Activated T-helper 1 cell treated with anti-CD3 and anti-CD28 coated beads, Interleukin-2, amount 50 U/mL, for 16 hours (primary cell): Measurements from ENCODE around the gene RETSAT.
A peak's percentile ranks its signal among the peaks of the same experiment; 100 is the strongest.
"Not testable (repeated sequence)": the region's sequence is repeated elsewhere in the genome, so short reads cannot be mapped to it uniquely, and the experiment has no call there.

Source experiments
- DNase-seq, 2 donors: peaks; one replicate each; pipeline ENCODE4 v3.0.0-alpha.2; 2020; ENCODE audit warnings: low read depth in 1 of 2, low spot score in 1 of 2

RETSAT gene

DNA sequence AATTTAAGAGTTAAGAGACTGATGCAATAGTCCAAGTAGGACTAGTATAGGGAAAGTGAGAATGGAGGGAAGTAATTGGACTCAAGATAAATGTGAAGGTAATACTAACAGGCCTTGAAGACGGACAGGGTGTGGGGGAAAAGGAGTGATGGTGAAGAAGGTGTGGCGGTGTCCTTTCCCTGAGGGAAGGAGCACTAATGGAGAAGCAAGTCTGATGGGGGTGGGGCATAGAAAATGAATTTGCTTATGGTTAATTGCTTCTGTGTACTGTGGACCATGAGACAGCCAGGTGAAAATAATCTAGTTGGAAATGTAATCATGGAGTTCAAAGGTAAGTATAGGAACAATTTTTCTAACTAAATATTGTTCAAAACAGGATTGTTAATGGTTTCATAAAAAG is 19.4 kb downstream of the RETSAT start:
- DNase-seq: no peak

DNA sequence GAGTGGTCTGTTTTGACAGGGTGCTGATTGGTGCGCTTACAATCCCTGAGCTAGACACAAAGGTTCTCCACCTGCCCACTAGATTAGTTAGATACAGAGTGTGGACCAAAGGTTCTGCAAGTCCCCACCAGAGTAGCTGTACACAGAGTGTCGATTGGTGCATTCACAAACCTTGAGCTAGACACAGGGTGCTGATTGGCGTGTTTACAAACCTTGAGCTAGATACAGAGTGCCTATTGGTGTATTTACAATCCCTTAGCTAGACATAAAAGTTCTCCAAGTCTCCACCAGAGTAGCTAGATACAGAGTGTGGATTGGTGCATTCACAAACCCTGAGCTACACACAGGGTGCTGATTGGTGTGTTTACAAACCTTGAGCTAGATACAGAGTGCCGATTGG is 20.5 kb downstream of the RETSAT start:
- DNase-seq: not testable (repeated sequence)

DNA sequence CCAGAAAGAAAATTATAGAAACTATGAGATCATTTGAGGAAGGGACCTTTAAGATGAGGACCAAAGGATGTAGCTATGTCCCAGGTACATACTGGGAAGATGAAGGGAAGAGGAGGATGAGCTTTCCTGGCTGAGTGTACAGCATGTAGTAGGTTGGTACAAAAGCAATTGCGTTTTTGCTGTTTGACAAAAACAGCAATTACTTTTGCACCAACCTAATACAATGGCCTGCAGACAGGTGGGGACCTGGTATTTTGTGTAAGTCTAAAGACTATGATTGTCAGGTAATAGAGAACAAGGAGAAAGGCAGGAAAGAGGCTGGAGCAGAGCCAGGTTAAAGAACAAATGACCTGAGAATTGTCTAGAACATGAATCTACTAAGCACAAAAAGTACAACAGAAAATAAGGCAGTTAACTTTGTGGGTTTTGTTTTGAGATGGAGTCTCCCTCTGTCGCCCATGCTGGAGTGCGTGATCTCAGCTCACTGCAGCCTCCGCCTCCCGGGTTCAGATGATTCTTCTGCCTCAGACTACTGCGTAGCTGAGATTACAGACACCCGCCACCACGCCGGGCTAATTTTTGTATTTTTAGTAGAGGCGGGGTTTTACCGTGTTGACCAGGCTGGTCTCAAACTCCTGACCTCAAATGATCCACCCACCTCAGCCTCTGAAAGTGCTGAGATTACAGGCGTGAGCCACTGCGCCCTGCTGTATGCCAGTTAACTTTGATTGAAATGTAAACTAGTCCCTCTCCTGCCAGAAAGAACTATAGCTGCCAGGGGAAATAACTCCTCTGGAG is 23.3 kb downstream of the RETSAT start:
- no peak for DNase-seq

DNA sequence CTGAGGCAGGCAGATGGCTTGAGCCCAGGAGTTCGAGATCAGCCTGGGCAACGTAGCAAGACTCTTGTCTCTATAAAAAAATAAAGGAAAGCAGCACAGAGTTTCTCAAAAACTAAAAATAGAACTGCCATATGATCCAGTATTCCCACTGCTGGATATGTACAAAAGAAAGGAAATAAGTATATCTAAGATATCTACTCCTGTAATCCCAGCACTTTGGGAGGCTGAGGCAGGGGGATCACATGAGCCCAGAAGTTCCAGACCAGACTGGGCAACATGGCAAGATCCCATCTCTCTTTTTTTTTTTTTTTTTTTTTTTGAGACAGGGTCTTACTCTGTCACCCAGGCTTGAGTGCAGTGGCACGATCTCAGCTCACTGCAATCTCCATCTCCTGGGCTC is 24.6 kb downstream of the RETSAT start:
- not testable (repeated sequence) for DNase-seq

DNA sequence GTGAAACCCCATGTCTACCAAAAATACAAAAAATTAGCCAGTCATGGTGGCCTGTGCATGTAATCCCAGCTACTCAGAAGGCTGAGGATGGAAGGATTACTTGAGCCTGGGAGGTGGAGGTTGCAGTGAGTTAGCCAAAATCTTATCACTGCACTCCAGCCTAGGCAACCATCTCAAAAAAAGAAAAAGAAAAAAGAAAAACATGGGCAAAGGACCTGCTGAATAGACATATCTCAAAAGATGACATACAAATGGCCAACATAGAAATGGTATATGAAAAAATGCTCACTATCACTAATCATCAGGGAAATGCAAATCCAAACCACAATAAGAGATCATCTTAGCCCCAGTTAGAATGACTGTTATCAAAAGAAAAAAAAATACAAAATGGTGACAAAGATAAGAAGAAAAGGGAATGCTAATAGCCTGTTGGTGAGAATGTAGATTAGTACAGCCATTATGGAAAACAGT is 25.1 kb downstream of the RETSAT start:
- no peak for DNase-seq

DNA sequence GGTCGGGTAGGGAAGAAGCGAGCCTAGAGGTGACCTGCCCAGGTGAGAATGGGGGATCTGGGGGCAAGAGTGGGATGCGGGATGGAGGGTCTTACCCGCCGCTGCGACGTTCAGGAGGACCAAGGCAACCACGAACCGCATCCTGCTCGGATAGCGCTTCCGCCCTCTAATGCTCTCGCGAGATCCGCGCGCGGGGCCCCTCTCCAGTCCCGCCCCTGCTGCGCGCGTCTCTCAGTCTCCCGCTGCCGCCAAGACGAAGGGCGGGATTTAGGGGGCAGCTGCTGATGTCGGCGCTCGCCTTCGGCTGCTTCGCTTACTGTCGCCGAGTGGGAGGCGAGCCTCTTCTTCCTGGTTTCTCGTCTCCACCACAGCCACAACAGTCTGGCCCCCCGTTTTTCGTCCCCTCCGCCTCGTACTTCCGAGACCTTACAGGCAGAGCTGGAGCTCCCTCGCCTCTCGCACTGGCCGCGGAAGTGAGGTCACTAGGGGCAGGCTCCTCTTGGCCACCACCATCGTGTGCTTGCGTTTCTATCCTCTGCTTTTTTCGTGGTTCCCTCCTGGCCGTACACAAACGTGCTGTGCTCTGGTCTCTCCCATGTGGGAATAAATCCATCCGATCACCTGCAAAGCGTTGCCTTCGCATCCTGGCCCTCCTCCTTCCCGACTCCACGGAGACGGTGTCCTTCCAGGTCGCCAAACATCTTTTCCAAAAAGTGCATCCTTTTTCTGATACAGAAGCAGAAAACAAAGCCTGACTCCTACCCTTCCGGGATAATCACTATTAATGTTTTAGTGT is 26.3 kb downstream of the RETSAT start, which contains the start of gene TGOLN2:
TSS of gene TGOLN2 (minus strand) at position 168 of the 796 bp plus-strand sequence. CDS start at position 141, 27 bp downstream.
- peak; percentile 86 to 87 for DNase-seq

DNA sequence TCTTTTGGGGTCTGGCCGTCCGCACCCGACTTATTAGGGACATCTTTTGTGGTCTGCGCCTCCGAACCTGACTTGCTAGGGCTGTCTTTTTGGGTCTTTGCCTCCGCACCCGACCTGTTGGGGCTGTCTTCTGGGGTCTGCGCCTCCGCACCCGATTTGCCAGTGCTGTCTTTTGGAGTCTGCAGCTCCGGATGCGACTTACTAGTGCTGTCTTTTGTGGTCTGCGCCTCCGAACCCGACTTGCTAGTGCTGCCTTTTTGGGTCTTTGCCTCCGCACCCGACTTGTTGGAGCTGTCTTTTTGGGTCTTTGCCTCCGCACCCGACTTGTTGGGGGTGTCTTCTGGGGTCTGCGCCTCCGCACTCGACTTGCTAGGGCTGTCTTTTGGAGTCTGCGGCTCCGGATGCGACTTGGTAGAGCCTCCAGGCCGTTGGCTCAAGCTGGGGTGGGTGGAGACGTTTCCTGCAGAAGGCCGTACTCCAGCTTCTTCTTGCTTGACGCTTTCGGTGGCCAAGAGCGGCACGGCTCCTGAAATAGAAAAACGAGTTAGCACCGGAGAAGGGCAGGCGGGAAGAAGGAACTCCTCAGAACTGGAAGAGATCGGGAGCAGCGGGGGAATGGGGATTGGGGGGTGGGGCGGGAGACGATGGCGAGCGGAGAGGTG is 27.0 kb downstream of the RETSAT start:
- peak; percentile 16 to 41 for DNase-seq

DNA sequence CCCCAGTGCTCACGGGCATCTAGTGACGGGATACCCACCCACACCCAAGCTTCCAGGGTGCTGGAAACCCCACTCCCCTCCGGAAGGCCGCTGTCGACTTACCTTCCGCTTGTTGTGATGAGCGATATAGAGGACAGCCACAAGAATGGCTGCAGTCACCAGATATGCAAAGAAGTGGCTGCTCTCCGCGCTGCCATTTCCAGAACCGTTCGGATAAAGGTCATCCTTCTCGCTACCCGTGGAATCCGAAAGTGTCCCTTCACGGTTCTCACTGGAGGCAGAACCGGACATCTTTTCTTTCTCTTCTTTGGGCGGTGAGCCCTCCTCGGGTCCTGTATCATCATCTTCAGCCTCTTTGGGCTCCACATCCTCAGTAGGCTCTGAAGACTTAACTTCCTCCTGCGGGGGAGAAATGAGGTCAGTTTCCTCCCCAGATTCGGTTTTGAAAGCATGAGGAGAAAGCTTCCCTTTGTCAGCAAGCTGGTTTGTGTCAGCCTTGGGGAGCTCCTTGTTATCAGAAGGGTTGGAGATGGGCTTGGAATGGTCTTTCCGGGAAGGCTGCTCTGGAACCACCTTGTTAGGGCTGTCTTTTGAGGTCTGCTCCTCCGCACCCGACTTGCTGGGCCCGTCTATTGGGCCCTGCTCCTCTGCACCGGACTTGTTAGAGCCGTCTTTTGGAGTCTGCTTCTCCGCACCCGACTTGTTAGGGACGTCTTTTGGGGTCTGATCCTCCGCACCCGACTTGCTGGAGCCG is 27.7 kb downstream of the RETSAT start:
- DNase-seq: peak in 1 of 2 donors; percentile 19

DNA sequence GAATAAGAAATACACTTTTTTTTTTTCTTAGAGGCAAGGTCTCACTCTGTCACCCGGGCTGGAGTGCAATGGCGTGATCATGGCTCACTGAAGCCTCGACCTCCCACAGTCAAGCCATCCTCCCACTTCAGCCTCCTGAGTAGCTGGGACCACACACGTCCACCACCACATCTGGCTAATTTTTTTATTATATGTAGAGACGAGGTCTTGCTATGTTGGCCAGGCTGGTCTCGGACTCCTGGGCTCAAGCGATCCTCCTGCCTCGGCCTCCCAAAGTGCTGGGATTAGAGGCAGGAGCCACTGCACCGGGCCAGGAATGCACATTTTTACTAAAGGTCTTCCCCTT is 28.9 kb downstream of the RETSAT start:
- no peak for DNase-seq

DNA sequence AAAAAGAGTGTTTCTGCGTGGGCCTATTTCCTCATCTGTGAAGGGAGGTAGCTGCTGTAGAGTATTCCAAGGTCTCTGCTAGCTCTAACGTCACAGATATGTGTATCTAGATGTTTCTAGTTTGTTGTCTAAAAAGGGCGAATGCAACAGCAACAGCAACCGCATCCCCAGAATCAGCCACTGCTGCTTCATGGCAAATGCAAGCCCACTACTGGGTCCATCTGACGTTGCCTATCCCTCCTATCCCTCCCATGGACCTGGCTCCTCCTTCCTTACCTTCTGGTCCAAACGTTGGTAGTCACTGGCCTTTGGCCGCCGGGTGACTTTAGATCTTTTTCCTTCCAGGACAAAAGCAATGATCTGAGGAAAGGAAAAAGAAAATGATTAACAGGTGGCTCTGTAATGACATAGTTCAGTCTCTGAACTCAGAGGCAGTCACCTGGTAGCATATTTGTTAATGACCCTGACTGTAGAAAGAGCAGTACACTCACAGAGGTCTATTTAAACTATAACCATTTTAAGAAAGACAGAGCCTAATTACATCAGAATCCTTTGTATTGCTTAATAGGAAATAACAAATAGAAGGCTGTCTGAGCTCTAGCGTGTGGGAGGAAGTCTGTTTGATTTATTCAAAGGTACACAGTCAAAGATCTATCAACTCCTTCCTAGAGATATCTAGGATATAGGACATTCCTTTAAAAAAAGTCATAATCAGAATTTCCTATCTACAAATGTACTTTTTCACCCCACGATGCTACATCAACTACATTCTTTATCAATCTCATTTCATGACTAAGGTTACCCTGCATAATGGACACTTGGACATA is 29.5 kb downstream of the RETSAT start:
- no peak for DNase-seq

DNA sequence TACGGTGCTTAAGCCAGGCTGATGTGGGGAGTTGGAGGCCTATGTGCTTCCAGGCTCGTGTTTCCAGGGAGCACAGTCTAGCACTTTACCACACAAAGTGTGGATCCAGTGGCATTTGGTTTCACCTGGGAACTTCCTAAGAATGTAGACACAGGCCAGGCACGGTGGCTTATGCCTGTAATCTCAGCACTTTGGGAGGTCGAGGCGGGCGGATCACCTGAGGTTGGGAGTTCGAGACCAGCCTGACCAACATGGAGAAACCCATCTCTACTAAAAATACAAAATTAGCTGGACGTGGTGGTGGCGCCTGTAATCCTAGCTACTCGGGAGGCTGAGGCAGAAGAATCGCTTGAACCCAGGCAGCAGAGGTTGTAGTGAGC is 30.4 kb downstream of the RETSAT start:
- not testable (repeated sequence) for DNase-seq

DNA sequence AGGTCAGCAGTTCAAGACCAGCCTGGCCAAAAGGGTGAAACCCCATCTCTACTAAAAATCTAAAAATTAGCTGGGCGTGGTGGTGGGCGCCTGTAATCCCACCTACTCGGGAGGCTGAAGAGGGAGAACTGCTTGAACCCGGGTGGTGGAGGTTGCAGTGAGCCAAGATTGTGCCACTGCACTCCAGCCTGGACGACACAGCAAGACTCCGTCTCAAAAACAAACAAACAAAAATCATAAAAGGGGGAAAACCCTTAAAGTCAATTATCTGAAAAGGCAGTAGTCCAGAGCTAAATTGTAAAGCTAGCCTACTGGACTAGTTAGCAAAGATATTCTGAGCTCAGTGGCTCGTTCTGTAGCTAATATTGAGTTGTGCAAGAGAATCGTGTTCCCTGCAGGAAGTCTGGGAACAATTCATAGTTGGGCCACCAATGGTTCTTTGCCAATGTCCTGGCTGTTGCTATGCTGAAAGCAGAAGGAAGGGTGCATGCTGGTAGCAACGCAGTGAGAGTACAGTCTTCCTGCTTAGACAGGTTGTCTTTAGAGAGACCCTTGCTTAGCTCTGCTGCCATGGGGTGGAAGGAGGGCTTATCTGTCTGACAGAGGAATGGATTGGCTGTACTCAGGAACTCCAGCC is 30.9 kb downstream of the RETSAT start:
- no peak for DNase-seq

DNA sequence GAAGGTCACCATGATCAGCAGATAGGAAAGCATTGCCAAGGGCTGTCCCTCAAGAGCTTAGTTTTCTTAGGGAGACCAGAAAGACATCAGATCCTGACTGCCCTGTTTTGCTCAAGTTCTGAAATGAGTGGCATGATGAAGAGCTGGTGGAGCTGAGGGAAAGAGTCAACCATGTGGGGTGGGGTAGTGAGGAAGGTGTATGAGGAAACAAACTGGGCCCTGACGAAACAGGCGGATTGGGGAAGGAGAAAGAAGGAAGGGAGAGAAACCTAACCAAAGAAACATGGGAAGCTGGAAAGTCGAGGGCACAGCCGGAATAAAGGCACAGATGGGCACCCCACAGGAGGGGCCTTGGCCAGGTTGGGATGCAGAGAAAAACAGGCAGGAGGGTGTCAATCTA is 34.5 kb downstream of the RETSAT start:
- DNase-seq: no peak

DNA sequence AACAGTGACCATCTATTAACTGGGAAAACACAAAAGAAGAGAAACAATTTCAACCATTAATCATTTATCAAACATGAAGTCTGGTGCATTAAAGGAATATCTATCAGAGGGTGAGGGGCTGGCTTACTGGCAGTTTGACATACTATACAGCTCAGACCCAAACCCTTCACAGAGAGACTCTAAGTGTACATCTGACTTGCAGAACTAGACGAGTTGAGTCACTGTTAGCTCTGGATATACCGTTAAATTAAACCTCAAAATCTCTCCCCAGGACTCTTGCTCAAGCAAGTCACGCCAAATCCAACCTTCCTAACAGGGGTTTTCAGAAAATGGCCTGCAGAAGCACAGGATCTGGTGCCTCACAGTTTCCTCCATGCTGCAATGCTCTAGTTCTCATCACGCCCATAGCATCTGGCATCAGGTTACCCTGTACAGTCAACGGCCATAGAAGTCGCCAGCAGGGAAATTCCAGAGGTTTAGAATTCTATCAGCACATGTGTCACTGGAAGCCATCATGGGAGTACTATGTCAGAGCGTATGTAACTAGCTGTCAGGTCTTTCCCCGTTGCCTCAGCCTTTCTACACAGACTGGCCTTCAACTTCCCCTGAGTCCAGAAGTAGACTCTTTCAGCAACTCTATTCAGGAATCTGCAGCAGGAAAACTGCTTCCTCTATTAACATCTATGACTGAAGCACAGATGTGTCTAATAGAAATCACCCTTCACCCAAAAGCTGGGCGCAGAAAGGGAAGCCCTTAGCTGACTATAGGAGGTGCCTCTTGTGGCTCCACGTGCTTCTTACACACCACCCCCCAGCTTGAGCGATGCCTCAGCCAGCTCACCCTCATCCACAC is 35.9 kb downstream of the RETSAT start:
- no peak for DNase-seq

DNA sequence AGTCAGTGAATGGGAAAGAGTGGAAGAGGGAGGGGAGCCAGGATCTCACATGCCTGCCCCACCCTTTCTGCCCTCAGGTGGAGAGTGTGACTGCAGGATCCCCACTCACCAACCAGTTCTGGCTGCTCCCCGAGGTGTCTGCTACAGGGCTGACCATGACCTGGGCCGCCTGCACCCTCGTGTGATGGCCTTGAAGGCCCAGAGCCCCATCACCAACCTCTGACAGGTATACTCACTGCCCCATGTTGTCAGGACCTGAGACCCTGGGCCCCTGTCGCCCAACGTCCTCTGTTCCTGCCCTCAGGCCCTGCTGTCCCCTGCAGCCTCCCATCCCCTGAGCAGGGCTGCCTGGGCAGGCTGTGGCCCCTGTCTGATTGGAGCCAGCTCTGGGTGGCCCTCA is 38.4 kb downstream of the RETSAT start:
- not testable (repeated sequence) for DNase-seq

DNA sequence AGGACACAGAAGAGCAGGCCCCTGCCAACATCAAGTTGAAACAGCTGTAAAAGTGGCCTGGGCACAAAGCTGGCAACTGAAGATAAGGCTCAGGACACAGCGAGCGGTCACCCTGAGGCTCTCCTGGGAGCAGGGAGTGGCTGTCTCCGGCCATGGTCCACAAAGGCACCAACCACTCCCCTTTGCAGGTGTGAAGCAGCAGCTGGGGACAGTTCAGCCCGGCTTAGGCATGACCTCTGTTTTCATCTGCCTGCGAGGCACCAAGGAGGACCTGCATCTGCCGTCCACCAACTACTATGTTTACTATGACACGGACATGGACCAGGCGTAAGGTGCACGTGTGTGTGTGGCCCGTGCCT is 39.5 kb downstream of the RETSAT start:
- no peak for DNase-seq

DNA sequence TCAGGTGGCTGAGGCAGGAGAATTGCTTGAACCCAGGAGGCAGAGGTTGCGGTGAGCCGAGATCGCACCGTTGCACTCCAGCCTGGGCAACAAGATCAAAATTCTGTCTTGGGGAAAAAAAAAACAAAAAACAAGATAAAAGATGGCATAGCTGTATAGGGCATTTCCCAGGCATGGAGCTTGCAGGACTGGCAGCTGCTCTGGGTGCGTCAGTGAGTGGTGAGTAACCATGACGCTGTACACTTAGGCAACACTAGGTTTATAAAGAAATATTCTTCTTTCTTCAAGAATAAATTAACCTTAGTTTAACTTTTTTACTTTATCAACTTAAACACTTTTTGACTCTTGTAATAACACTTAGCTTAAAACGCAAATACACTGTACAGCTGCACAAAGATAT is 41.9 kb downstream of the RETSAT start:
- DNase-seq: no peak

DNA sequence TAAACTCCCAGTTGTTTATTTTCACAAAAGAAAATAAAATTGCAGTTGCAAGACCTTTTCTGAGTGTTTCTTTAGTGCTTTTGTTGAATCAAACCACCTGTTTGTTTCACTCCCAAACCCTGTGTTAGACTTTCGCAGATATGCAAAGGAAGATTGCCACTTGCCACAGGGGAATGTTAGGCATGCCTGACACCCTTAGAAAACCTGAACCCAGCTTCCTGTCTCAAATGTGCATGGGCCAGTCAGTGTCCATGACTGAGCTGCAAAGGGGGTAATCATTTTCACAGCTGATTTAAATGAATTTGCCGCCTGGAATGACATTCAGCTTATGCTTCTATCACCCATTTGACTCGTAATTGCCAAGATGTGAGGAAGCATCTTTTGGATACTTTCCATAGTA is 44.0 kb downstream of the RETSAT start:
- DNase-seq: no peak
